ENCODE measurements around the gene ABCD4. TPM values are rescaled to one million over a fixed set of nuclear protein-coding genes. Genes with fewer than 3 reads are reported as not detected.

The ABCD4 gene
- total RNA-seq, 1 experiment from 2014 or later: 22.0 TPM

- DNase-seq (ENCODE audit: low read depth): peak; percentile 61
Measured at GRCh38 chr14:74302152-74302628, 544 bp downstream of the ABCD4 start.

- no peak for DNase-seq (ENCODE audit: low read depth)
Measured at GRCh38 chr14:74301594-74302151, 1.1 kb downstream of the ABCD4 start.

GRCh38 chr14:74299061-74299545 is 3.6 kb downstream of the ABCD4 start:
- DNase-seq (ENCODE audit: low read depth): peak; percentile 39

GRCh38 chr14:74297986-74298385 is 4.7 kb downstream of the ABCD4 start:
- no peak for DNase-seq (ENCODE audit: low read depth)

- DNase-seq (ENCODE audit: low read depth): no peak
Measured at GRCh38 chr14:74296037-74296467, 6.7 kb downstream of the ABCD4 start.

- no peak for DNase-seq (ENCODE audit: low read depth)
Measured at GRCh38 chr14:74293606-74294005, 9.1 kb downstream of the ABCD4 start.

GRCh38 chr14:74292061-74292460 is 10.7 kb downstream of the ABCD4 start:
- no peak for DNase-seq (ENCODE audit: low read depth)

- DNase-seq (ENCODE audit: low read depth): peak; percentile 20
Measured at GRCh38 chr14:74290415-74290814, 12.3 kb downstream of the ABCD4 start.

- no peak for DNase-seq (ENCODE audit: low read depth)
Measured at GRCh38 chr14:74289801-74290200, 12.9 kb downstream of the ABCD4 start.

GRCh38 chr14:74286736-74287135 is 16.0 kb downstream of the ABCD4 start:
- DNase-seq (ENCODE audit: low read depth): no peak

GRCh38 chr14:74281069-74281468 is 21.7 kb downstream of the ABCD4 start:
- no peak for DNase-seq (ENCODE audit: low read depth)

GRCh38 chr14:74278080-74278479 is 24.7 kb downstream of the ABCD4 start:
- DNase-seq (ENCODE audit: low read depth): no peak

GRCh38 chr14:74275241-74275841 is 27.4 kb downstream of the ABCD4 start:
- DNase-seq (ENCODE audit: low read depth): peak; percentile 85

GRCh38 chr14:74271365-74271764 is 31.4 kb downstream of the ABCD4 start:
- DNase-seq (ENCODE audit: low read depth): no peak

- peak; percentile 84 for DNase-seq (ENCODE audit: low read depth)
Measured at GRCh38 chr14:74270382-74271177, 32.2 kb downstream of the ABCD4 start.

- no peak for DNase-seq (ENCODE audit: low read depth)
Measured at GRCh38 chr14:74267588-74267987, 35.1 kb downstream of the ABCD4 start.

- DNase-seq (ENCODE audit: low read depth): no peak
Measured at GRCh38 chr14:74265301-74265965, 37.3 kb downstream of the ABCD4 start.

- no peak for DNase-seq (ENCODE audit: low read depth)
Measured at GRCh38 chr14:74263921-74264320, 38.8 kb downstream of the ABCD4 start.

- DNase-seq (ENCODE audit: low read depth): no peak
Measured at GRCh38 chr14:74263181-74263580, 39.6 kb downstream of the ABCD4 start.

GRCh38 chr14:74262076-74262475 is 40.7 kb downstream of the ABCD4 start:
- DNase-seq (ENCODE audit: low read depth): no peak

GRCh38 chr14:74261288-74261687 is 41.4 kb downstream of the ABCD4 start:
- no peak for DNase-seq (ENCODE audit: low read depth)

Data from LHCN-M2 (cell line).